Measurements from ENCODE around the gene SIK2. TPM values are rescaled to one million over a fixed set of nuclear protein-coding genes. Genes with fewer than 3 reads are reported as not detected.

Gene SIK2
- total and polyA plus RNA-seq, 4 experiments from 2014 or later = 0.04 to 13.8 (median 6.6) TPM

DNA sequence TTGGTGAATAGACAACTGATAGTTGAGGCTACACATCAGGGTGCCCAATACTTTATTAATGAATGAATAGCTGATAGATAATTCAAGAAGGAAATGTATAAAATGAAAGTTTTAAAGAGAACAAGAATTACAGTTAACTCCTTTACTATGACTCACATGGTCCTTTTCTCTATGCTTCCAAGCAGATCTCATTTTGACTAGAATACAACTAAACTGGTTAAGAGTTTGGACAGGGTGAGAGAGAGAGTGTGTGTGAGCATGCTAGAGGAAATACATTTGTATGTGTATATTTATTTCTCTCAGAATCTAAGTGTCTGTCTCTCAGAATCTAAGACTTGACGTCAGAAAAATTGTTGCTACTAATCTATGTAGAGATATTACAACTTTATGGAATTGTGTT is 66.7 kb downstream of the SIK2 start:
- no peaks in the 10 kb centered on the region for H3K4me1 ChIP-seq (ENCODE audit: insufficient read depth, low read length)
- H3K9me3 ChIP-seq (ENCODE audit: control insufficient read depth in 1 of 2, low read length in 2 of 2) = no peaks in the 10 kb centered on the region
- DNase-seq = no peak
- H3K27me3 ChIP-seq (ENCODE audit: insufficient read depth, low read length) = no peaks in the 10 kb centered on the region
- CTCF ChIA-PET (ENCODE audit: partially characterized antibody) = no interaction called here
- H3K9me3 Mint-ChIP-seq = no peaks in the 10 kb centered on the region
- H3K36me3 Mint-ChIP-seq = peaks cover 16 to 23% of the 10 kb centered on the region in 2 donors
- H3K4me1 Mint-ChIP-seq = peaks cover 0 to 7% (median 2%) of the 10 kb centered on the region in 4 donors
- H3K36me3 ChIP-seq (ENCODE audit: insufficient read depth, low read length) = no peaks in the 10 kb centered on the region
- POLR2A ChIA-PET (ENCODE audit: partially characterized antibody) = no interaction called here
- no peak overlapping the region for H3K4me3 Mint-ChIP-seq
- intact Hi-C loops (cut with micrococcal nuclease) = no loop called here
- H3K4me3 ChIP-seq (ENCODE audit: low read length in 2 of 2) = no peak overlapping the region
- H3K27ac ChIP-seq (ENCODE audit: low read depth, low read length) = no peak overlapping the region
- H3K27ac Mint-ChIP-seq = no peak overlapping the region
- H3K27me3 Mint-ChIP-seq = no peaks in the 10 kb centered on the region

DNA sequence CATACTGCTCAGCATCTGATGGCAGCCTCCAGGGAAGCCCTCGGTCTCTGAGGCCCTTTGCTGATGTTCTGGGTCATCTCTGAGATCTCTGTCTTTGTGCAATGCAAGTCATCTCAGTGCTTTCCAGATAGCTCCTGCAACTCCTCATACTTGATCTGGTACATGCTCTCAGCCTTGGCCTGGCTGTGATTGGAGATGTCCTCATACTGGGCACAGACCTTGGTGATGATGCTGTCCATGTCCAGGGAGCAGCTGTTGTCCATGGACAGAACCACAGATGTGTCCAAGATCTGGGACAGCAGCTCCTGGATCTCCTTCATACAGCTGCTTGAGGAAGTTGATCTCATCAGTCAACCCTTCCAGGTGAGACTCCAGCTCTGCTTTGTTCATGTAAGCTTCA is 69.1 kb downstream of the SIK2 start:
- POLR2A ChIA-PET (ENCODE audit: partially characterized antibody) = no interaction called here
- intact Hi-C loops (cut with micrococcal nuclease) = no loop called here
- H3K4me3 Mint-ChIP-seq = no peak overlapping the region
- peaks cover 0 to 5% (median under 1%) of the 10 kb centered on the region in 4 donors for H3K4me1 Mint-ChIP-seq
- no peaks in the 10 kb centered on the region for H3K4me1 ChIP-seq (ENCODE audit: insufficient read depth, low read length)
- H3K9me3 Mint-ChIP-seq = no peaks in the 10 kb centered on the region
- H3K4me3 ChIP-seq (ENCODE audit: low read length in 2 of 2) = no peak overlapping the region
- no peak for DNase-seq
- H3K27ac Mint-ChIP-seq = no peak overlapping the region
- CTCF ChIA-PET (ENCODE audit: partially characterized antibody) = interaction anchor here (1.1 to 1.8 kb wide), 2 partner anchors 9 to 67 kb away, joined by 3 to 7 read pairs; no protein-coding TSS in a partner anchor
- no peak overlapping the region for H3K27ac ChIP-seq (ENCODE audit: low read depth, low read length)
- no peaks in the 10 kb centered on the region for H3K27me3 ChIP-seq (ENCODE audit: insufficient read depth, low read length)
- H3K36me3 ChIP-seq (ENCODE audit: insufficient read depth, low read length) = no peaks in the 10 kb centered on the region
- no peaks in the 10 kb centered on the region for H3K27me3 Mint-ChIP-seq
- H3K9me3 ChIP-seq (ENCODE audit: control insufficient read depth in 1 of 2, low read length in 2 of 2) = no peaks in the 10 kb centered on the region
- H3K36me3 Mint-ChIP-seq = peaks cover 33 to 38% of the 10 kb centered on the region in 2 donors

GRCh38 chr11:111672949-111673348 is 70.7 kb downstream of the SIK2 start:
- Mint-ChIP-seq H3K4me1 (peaks cover 0 to 4% (median 1%) of the 10 kb centered on the region in 4 donors), H3K9me3 (no peaks in the 10 kb centered on the region), H3K36me3 (peaks cover 36 to 42% of the 10 kb centered on the region in 2 donors), H3K4me3 (no peak overlapping the region), H3K27ac (no peak overlapping the region), H3K27me3 (no peaks in the 10 kb centered on the region)
- intact Hi-C loops (cut with micrococcal nuclease) = no loop called here
- Histone ChIP-seq H3K4me3 (ENCODE audit: low read length in 2 of 2) (no peak overlapping the region), H3K9me3 (ENCODE audit: control insufficient read depth in 1 of 2, low read length in 2 of 2) (no peaks in the 10 kb centered on the region), H3K27ac (ENCODE audit: low read depth, low read length) (no peak overlapping the region), H3K4me1 (ENCODE audit: insufficient read depth, low read length) (no peaks in the 10 kb centered on the region), H3K27me3 (ENCODE audit: insufficient read depth, low read length) (no peaks in the 10 kb centered on the region), H3K36me3 (ENCODE audit: insufficient read depth, low read length) (no peaks in the 10 kb centered on the region)
- POLR2A ChIA-PET (ENCODE audit: partially characterized antibody) = no interaction called here
- CTCF ChIA-PET (ENCODE audit: partially characterized antibody) = no interaction called here
- no peak for DNase-seq

GRCh38 chr11:111674941-111675340 is 72.7 kb downstream of the SIK2 start:
- no peak overlapping the region for H3K4me3 ChIP-seq (ENCODE audit: low read length in 2 of 2)
- H3K9me3 ChIP-seq (ENCODE audit: control insufficient read depth in 1 of 2, low read length in 2 of 2) = no peaks in the 10 kb centered on the region
- Mint-ChIP-seq H3K4me1 (peaks cover 0 to 4% (median 2%) of the 10 kb centered on the region in 4 donors), H3K36me3 (peaks cover 38 to 45% of the 10 kb centered on the region in 2 donors), H3K9me3 (no peaks in the 10 kb centered on the region), H3K27me3 (no peaks in the 10 kb centered on the region), H3K27ac (peak overlapping the region in 1 of 7 donors; percentile 13), H3K4me3 (no peak overlapping the region)
- ChIA-PET POLR2A (ENCODE audit: partially characterized antibody) (no interaction called here), CTCF (ENCODE audit: partially characterized antibody) (interaction anchor here (1.7 kb wide), 1 partner anchor 103 kb away, joined by 4 read pairs; no protein-coding TSS in a partner anchor)
- H3K36me3 ChIP-seq (ENCODE audit: insufficient read depth, low read length) = no peaks in the 10 kb centered on the region
- H3K27ac ChIP-seq (ENCODE audit: low read depth, low read length) = no peak overlapping the region
- DNase-seq = no peak
- H3K27me3 ChIP-seq (ENCODE audit: insufficient read depth, low read length) = no peaks in the 10 kb centered on the region
- intact Hi-C loops (cut with micrococcal nuclease) = no loop called here
- no peaks in the 10 kb centered on the region for H3K4me1 ChIP-seq (ENCODE audit: insufficient read depth, low read length)

DNA sequence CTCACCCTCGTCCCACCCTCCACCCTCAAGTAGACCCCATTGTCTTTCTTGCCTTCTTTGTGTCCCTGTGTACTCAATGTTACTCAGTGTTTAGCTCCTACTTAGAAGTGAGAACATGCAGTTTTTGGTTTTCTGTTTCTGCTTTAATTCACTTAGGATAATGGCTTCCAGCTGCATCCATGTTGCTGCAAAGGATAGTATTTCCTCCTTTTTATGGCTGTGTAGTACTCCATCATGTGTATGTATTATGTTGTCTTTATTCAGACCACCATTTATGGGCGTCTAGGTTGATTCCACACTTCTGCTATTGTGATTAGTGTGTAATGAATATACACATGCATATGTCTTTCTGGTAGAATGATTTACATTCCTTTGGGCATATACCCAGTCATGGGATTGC is 73.6 kb downstream of the SIK2 start:
- H3K36me3 ChIP-seq (ENCODE audit: insufficient read depth, low read length) = no peaks in the 10 kb centered on the region
- intact Hi-C loops (cut with micrococcal nuclease) = no loop called here
- H3K27ac ChIP-seq (ENCODE audit: low read depth, low read length) = no peak overlapping the region
- no peaks in the 10 kb centered on the region for H3K4me1 ChIP-seq (ENCODE audit: insufficient read depth, low read length)
- no peak for DNase-seq
- peaks cover 0 to 4% (median under 1%) of the 10 kb centered on the region in 4 donors for H3K4me1 Mint-ChIP-seq
- POLR2A ChIA-PET (ENCODE audit: partially characterized antibody) = no interaction called here
- CTCF ChIA-PET (ENCODE audit: partially characterized antibody) = no interaction called here
- no peaks in the 10 kb centered on the region for H3K9me3 Mint-ChIP-seq
- peaks cover 38 to 45% of the 10 kb centered on the region in 2 donors for H3K36me3 Mint-ChIP-seq
- no peak overlapping the region for H3K4me3 ChIP-seq (ENCODE audit: low read length in 2 of 2)
- no peak overlapping the region for H3K27ac Mint-ChIP-seq
- no peaks in the 10 kb centered on the region for H3K9me3 ChIP-seq (ENCODE audit: control insufficient read depth in 1 of 2, low read length in 2 of 2)
- no peaks in the 10 kb centered on the region for H3K27me3 ChIP-seq (ENCODE audit: insufficient read depth, low read length)
- no peak overlapping the region for H3K4me3 Mint-ChIP-seq
- no peaks in the 10 kb centered on the region for H3K27me3 Mint-ChIP-seq

DNA sequence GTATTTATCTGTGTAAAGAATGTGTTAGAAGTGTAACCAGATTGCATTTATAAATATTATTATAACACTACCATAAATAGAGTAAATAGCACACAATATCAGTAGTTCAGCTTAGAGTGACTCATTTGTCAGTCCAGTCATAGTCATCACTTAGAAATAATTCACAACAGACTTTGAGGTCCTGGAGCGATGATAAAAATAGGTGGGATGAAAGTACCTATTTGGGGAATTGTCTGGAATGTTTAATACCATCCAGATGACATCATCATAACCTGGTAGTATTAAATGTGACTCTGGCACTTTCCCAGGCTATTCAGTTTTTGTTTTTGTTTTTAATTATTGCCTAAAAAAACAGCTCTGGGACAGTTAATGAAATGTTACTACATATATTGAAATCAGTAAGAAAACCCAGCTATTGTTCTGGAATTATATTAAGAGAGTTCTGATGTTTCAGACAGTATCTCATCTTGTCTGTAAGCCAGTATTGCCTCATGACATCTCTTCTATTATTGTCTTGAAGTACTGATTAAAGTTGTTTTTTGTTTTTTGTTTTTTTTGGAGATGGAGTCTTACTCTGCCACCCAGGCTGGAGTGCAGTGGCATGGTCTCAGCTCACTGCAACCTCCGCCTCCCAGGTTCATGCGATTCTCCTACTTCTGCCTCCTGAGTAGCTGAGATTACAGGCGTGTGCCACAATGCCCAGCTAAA is 74.8 kb downstream of the SIK2 start:
- Histone ChIP-seq H3K4me1 (ENCODE audit: insufficient read depth, low read length) (no peaks in the 10 kb centered on the region), H3K27me3 (ENCODE audit: insufficient read depth, low read length) (no peaks in the 10 kb centered on the region), H3K27ac (ENCODE audit: low read depth, low read length) (no peak overlapping the region), H3K4me3 (ENCODE audit: low read length in 2 of 2) (no peak overlapping the region), H3K36me3 (ENCODE audit: insufficient read depth, low read length) (no peaks in the 10 kb centered on the region), H3K9me3 (ENCODE audit: control insufficient read depth in 1 of 2, low read length in 2 of 2) (no peaks in the 10 kb centered on the region)
- Mint-ChIP-seq H3K4me1 (peaks cover 0 to 4% (median 0%) of the 10 kb centered on the region in 4 donors), H3K9me3 (no peaks in the 10 kb centered on the region), H3K27ac (no peak overlapping the region), H3K27me3 (no peaks in the 10 kb centered on the region), H3K4me3 (no peak overlapping the region), H3K36me3 (peaks cover 33 to 37% of the 10 kb centered on the region in 2 donors)
- intact Hi-C loops (cut with micrococcal nuclease) = no loop called here
- POLR2A ChIA-PET (ENCODE audit: partially characterized antibody) = no interaction called here
- no peak for DNase-seq
- CTCF ChIA-PET (ENCODE audit: partially characterized antibody) = no interaction called here

- Mint-ChIP-seq H3K9me3 (no peaks in the 10 kb centered on the region), H3K27ac (no peak overlapping the region), H3K27me3 (no peaks in the 10 kb centered on the region), H3K4me3 (no peak overlapping the region), H3K36me3 (peaks cover 13 to 18% of the 10 kb centered on the region in 2 donors), H3K4me1 (peaks cover 0 to 4% (median 0%) of the 10 kb centered on the region in 4 donors)
- POLR2A ChIA-PET (ENCODE audit: partially characterized antibody) = no interaction called here
- intact Hi-C loops (cut with micrococcal nuclease) = no loop called here
- Histone ChIP-seq H3K36me3 (ENCODE audit: insufficient read depth, low read length) (no peaks in the 10 kb centered on the region), H3K4me3 (ENCODE audit: low read length in 2 of 2) (no peak overlapping the region), H3K4me1 (ENCODE audit: insufficient read depth, low read length) (no peaks in the 10 kb centered on the region), H3K9me3 (ENCODE audit: control insufficient read depth in 1 of 2, low read length in 2 of 2) (no peaks in the 10 kb centered on the region), H3K27me3 (ENCODE audit: insufficient read depth, low read length) (no peaks in the 10 kb centered on the region), H3K27ac (ENCODE audit: low read depth, low read length) (no peak overlapping the region)
- no peak for DNase-seq
- CTCF ChIA-PET (ENCODE audit: partially characterized antibody) = interaction anchor here (1.5 kb wide), 1 partner anchor 9 kb away, joined by 3 read pairs; no protein-coding TSS in a partner anchor
Observed at GRCh38 chr11:111680486-111681175, 78.4 kb downstream of the SIK2 start.

Data from CD4-positive, alpha-beta memory T cell (primary cell).